Measurements from ENCODE around the gene SETD6.

SETD6 gene

GRCh38 chr16:58509256-58510096, 5.8 kb upstream of the SETD6 start:
- no peak for DNase-seq

- no peak for DNase-seq
Observed at GRCh38 chr16:58510097-58510775, 5.1 kb upstream of the SETD6 start.

- DNase-seq, result no peak
Observed at GRCh38 chr16:58510776-58511628, 4.3 kb upstream of the SETD6 start.

- no peak for DNase-seq
Observed at GRCh38 chr16:58511933-58512815, 3.1 kb upstream of the SETD6 start.

GRCh38 chr16:58513874-58514273, 1.4 kb upstream of the SETD6 start:
- no peak for DNase-seq

- DNase-seq, result no peak
Observed at GRCh38 chr16:58515871-58516767, 802 bp downstream of the SETD6 start.

- DNase-seq, result no peak
Observed at GRCh38 chr16:58516768-58517107, 1.4 kb downstream of the SETD6 start.

- no peak for DNase-seq
Observed at GRCh38 chr16:58518083-58518979, 3.0 kb downstream of the SETD6 start.

- DNase-seq, result no peak
Observed at GRCh38 chr16:58518980-58519368, 3.7 kb downstream of the SETD6 start.

GRCh38 chr16:58519707-58520106, 4.4 kb downstream of the SETD6 start:
- no peak for DNase-seq

- DNase-seq, result no peak
Observed at GRCh38 chr16:58530179-58530578, 14.9 kb downstream of the SETD6 start.

GRCh38 chr16:58532414-58532813, 17.1 kb downstream of the SETD6 start:
- no peak for DNase-seq

- no peak for DNase-seq
Observed at GRCh38 chr16:58533751-58534470, 18.6 kb downstream of the SETD6 start.

GRCh38 chr16:58535100-58535499, 19.8 kb downstream of the SETD6 start:
- no peak for DNase-seq

- DNase-seq, result no peak
Observed at GRCh38 chr16:58536278-58536677, 21.0 kb downstream of the SETD6 start.

GRCh38 chr16:58537124-58537906, 22.0 kb downstream of the SETD6 start:
- no peak for DNase-seq

- DNase-seq, result no peak
Observed at GRCh38 chr16:58541711-58542110, 26.4 kb downstream of the SETD6 start.

GRCh38 chr16:58542291-58542690, 27.0 kb downstream of the SETD6 start:
- DNase-seq, result no peak

GRCh38 chr16:58543685-58544084, 28.4 kb downstream of the SETD6 start:
- DNase-seq, result no peak
